HG02623 (cell line): ENCODE measurements around the gene CNIH2.
"Not testable (repeated sequence)": the region's sequence is repeated elsewhere in the genome, so short reads cannot be mapped to it uniquely, and the experiment has no call there.

Source experiments
- ATAC-seq: cut with Tn5 transposase; IDR thresholded peaks from one replicate; pipeline ENCODE4 v1.9.1; 2021; ENCODE audit warnings: moderate library complexity; ENCODE audit not compliant: unreplicated experiment

Gene CNIH2

GRCh38 chr11:66313321-66314185, 35.6 kb downstream of the CNIH2 start:
- ATAC-seq: no peak

GRCh38 chr11:66314186-66314501, 36.2 kb downstream of the CNIH2 start:
- ATAC-seq: no peak

DNA sequence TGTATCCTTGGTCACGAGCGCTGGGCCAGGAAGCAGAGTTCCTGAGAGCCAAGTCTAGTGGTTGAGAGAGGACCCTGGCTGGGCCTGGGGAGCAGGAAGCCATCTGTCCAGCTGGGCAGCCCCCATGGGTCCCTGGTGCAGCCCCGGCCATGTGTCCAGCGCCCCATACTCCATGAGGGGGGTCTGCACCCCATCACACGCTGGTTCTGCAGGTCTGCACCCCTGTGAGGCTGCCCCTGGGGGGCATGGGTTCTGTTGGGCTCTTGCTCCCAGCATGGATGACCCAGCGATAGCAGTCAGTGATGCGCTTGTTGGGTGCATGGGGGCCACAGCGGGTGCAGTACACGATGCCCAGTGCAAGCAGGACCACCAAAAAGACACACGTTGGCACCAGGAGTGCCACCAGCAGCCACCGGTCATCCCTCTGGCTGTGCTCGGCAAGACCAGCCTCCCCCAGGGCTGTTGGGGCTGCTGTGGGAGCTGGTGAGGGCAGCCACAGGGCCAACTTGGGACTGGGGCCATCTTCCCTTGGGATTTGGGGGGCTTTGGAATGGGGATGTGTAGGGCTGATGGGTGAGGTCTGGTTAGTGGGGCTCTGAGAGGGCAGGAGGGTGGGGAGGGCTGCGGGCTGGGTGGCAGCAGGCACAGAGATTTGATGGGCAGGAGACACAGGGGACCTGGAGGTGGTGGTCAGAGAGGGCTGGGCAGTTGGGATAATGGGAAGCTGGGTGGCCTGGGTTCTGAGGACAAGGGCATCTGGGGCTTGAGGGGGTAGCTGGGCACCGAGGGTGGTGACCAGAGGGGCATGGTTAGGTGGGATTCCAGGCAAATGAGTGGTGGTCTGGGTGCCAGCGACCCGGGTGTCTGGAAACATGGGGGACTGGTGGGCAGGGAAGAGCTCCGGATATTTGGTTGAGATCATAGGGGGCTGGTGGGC, 36.9 kb downstream of the CNIH2 start:
- ATAC-seq: no peak

- ATAC-seq: no peak
These were observed 37.5 kb downstream of the CNIH2 start for GRCh38 chr11:66315498-66315885.

GRCh38 chr11:66315921-66316811, 38.2 kb downstream of the CNIH2 start:
- no peak for ATAC-seq

- no peak for ATAC-seq
These were observed 38.9 kb downstream of the CNIH2 start, which contains the start of gene CD248 for GRCh38 chr11:66316849-66317251. TSS of gene CD248 (minus strand) at chr11:66317044. CDS start at chr11:66317027, 17 bp downstream.

GRCh38 chr11:66317322-66317722, 39.3 kb downstream of the CNIH2 start:
- ATAC-seq: no peak

- no peak for ATAC-seq
These were observed 40.0 kb downstream of the CNIH2 start for GRCh38 chr11:66317723-66318599.

DNA sequence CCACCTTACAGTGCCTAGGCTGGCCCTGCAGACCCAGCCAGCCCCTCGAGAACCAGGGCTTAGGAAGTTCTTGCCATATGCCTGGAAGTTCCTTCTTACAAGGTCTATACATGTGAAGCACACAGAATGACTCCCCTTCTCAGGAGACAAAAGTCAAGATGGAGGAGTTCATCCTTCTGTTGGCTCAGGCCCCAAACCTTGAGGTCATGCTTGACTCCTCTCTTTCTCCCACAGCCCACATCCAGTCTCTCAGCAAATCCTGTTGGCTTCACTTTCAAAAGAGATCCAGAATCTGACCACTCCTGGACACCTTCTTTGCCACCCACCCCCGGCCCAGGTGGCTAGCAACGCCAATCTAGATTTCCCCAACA, 40.6 kb downstream of the CNIH2 start:
- ATAC-seq: no peak

DNA sequence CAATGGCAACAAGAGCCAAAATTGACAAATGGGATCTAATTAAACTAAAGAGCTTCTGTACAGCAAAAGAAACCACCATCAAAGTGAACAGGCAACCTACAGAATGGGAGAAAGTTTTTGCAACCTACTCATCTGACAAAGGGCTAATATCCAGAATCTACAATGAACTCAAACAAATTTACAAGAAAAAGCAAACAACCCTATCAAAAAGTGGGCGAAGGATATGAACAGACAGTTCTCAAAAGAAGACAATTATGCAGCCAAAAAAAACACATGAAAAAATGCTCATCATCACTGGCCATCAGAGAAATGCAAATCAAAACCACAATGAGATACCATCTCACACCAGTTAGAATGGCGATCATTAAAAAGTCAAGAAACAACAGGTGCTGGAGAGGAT, 42.3 kb downstream of the CNIH2 start:
- not testable (repeated sequence) for ATAC-seq

GRCh38 chr11:66320748-66321147, 42.8 kb downstream of the CNIH2 start:
- ATAC-seq: not testable (repeated sequence)

GRCh38 chr11:66321606-66322005, 43.6 kb downstream of the CNIH2 start:
- no peak for ATAC-seq

- no peak for ATAC-seq
These were observed 44.9 kb downstream of the CNIH2 start for GRCh38 chr11:66322732-66323427.

GRCh38 chr11:66323684-66324083, 45.7 kb downstream of the CNIH2 start:
- ATAC-seq: no peak

DNA sequence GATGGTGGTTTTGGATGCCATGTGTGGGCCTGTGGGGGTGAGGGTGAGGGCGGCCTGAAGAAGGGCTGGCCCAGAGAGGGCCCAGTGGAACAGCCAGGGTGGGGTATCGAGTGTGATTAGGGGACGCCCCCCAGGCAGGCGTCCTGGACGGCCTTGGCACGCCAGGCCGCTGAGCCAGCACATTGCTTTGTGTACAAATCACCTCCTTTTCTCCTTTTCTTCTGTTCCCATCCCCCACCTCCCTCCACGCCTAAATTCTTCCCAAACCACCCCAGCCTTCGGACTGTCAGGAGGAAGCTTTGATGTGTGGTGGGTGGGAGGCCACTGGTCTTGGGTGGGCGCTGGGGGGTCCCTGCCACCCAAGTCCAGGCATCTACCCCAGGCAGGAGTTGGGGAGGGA, 46.7 kb downstream of the CNIH2 start:
- no peak for ATAC-seq

DNA sequence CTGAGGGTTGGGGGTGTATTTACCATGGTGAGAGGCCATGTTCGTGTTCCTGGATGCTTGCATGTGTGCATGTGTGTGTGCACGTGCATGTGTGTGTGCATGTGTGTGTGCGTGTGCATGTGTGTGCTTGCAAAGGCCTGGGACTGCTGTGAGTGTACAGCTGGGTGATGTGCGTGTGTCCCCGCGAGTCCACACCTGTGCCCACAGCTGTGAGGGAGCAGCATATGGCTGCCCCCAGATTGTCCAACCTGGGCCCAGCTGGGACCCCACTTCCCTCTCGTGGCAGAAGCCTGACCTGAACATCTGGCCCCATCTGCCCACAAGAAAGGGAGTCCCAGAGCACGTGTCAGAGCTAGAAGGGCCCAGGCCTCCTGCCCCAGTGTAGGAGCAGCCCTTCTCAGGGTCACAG, 47.3 kb downstream of the CNIH2 start:
- ATAC-seq: no peak

DNA sequence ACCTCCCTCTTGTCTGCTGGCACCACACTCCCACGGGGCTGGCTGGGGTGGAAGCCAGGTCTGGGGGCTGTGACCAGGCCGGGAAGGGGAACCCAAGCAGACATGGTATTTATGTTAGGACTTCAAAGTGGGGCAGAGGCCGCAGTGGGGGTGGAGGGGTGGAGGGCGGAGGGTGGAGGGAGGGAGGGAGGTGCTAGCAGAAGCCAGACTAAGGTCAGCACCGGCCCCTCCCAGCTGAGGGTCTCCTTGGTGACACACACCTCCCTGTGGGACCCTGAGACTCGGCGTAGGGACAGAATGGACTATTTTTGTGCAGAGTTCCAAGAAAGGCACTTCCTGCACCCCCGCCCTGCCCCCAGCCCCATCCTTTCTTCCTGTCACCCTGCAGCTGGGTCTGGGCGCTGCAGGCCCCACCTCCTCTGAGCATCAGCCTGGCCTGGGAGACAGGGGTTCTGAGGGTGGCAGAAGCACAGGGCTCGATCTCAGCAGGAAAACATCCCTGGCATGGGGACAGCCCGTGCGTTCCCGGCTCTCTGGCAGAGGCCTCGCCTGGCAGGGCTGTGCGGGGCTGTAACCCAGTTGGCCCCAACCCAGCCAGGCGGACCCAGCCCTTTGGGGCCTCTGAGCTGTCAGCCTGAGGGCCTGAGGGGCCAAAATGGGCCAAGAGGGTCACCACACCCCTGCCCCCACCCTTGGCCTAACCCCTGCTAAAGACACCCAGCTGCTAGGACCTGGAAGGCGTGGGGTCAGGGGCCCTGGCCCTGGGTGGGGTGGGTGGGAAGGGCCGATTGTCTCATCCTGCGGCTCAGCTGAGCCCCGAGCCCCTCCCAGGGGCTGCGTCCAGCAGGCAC, 48.5 kb downstream of the CNIH2 start:
- no peak for ATAC-seq
